ENCODE measurements around the gene BCAP31.
"Not testable (repeated sequence)": the region's sequence is repeated elsewhere in the genome, so short reads cannot be mapped to it uniquely, and the experiment has no call there.

- TF ChIP-seq, protein P1, sequence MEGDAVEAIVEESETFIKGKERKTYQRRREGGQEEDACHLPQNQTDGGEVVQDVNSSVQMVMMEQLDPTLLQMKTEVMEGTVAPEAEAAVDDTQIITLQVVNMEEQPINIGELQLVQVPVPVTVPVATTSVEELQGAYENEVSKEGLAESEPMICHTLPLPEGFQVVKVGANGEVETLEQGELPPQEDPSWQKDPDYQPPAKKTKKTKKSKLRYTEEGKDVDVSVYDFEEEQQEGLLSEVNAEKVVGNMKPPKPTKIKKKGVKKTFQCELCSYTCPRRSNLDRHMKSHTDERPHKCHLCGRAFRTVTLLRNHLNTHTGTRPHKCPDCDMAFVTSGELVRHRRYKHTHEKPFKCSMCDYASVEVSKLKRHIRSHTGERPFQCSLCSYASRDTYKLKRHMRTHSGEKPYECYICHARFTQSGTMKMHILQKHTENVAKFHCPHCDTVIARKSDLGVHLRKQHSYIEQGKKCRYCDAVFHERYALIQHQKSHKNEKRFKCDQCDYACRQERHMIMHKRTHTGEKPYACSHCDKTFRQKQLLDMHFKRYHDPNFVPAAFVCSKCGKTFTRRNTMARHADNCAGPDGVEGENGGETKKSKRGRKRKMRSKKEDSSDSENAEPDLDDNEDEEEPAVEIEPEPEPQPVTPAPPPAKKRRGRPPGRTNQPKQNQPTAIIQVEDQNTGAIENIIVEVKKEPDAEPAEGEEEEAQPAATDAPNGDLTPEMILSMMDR (IDR thresholded peaks at IDR 0.05): not testable (repeated sequence)
- not testable (repeated sequence) for TF ChIP-seq POLR2A (IDR thresholded peaks at IDR 0.05)
These were observed 22.8 kb upstream of the BCAP31 start for GRCh38 chrX:153746991-153747390.
